IMR-90 (cell line): ENCODE measurements around the gene SELENOO. TPM values are rescaled to one million over a fixed set of nuclear protein-coding genes. Genes with fewer than 3 reads are reported as not detected.

Source experiments
- ATAC-seq: fragments of 200-7000 bp; cut with Tn5 transposase; 2 replicates; pipeline ENCODE4 v1.9.1; 2020; ENCODE audit warnings: low read depth, mild to moderate bottlenecking, moderate library complexity
- BruUV-seq: library from RNA; stranded (reverse); fragments of 400-500 nt; replicated peaks from 2 replicates; lab custom pipeline; 2021; lab: Mats Ljungman, UMichigan
- CTCF ChIA-PET: fragments of 300-600 bp; formaldehyde crosslinking; extraction: SDS; loops from one replicate; lab custom pipeline; 2021; ENCODE audit warnings: antibody characterized with exemption; lab: Yijun Ruan, JAX
- POLR2A ChIA-PET: fragments of 300-600 bp; sonication (Branson Sonifier 250); formaldehyde crosslinking; loops from one replicate; lab custom pipeline; 2022; ENCODE audit warnings: antibody characterized with exemption; ENCODE audit not compliant: unreplicated experiment; lab: Charles Lee
- DNase-seq: peaks from one replicate; pipeline ENCODE4 v3.0.0; 2013
- H2AFZ ChIP-seq: replicated peaks from 2 replicates; pipeline ENCODE3; 2013; ENCODE audit warnings: low read length, mild to moderate bottlenecking; ENCODE audit not compliant: poor library complexity
- H2AK5ac ChIP-seq: 2 replicates; pipeline ENCODE4 v1.6.1; 2013; ENCODE audit warnings: low read depth, low read length, inconsistent platforms
- H2AK9ac ChIP-seq: replicated peaks from 2 replicates; pipeline ENCODE3; 2013; ENCODE audit warnings: mild to moderate bottlenecking, low read depth, low read length, moderate library complexity; ENCODE audit not compliant: poor library complexity
- H2BK120ac ChIP-seq: 2 replicates; pipeline ENCODE4 v1.6.1; 2013; ENCODE audit warnings: low read depth, low read length, inconsistent platforms
- H2BK15ac ChIP-seq: 3 replicates; pipeline ENCODE4 v1.6.1; 2013; ENCODE audit warnings: low read depth, low read length, inconsistent platforms
- H2BK20ac ChIP-seq: 2 replicates; pipeline ENCODE4 v1.6.1; 2013; ENCODE audit warnings: low read depth, mild to moderate bottlenecking, inconsistent platforms, low read length, moderate library complexity
- H2BK5ac ChIP-seq: 2 replicates; pipeline ENCODE4 v1.6.1; 2013; ENCODE audit warnings: mild to moderate bottlenecking, low read depth, low read length, inconsistent platforms; ENCODE audit not compliant: poor library complexity, severe bottlenecking
- H3K14ac ChIP-seq: replicated peaks from 2 replicates; pipeline ENCODE4 v1.6.1; 2013; ENCODE audit warnings: low read depth, low read length, inconsistent platforms
- H3K18ac ChIP-seq: 2 replicates; pipeline ENCODE4 v1.6.1; 2013; ENCODE audit warnings: low read depth, low read length, control low read depth
- H3K23ac ChIP-seq: 2 replicates; pipeline ENCODE4 v1.6.1; 2013; ENCODE audit warnings: low read depth, low read length, inconsistent platforms
- H3K27ac ChIP-seq: 2 replicates; pipeline ENCODE4 v1.5.1; 2013; ENCODE audit warnings: mild to moderate bottlenecking, control low read depth, low read length; ENCODE audit not compliant: insufficient read depth
- H3K27me3 ChIP-seq: 2 replicates; pipeline ENCODE4 v1.6.1; 2013; ENCODE audit warnings: low read length; ENCODE audit not compliant: control insufficient read depth, insufficient read depth
- H3K36me3 ChIP-seq: 2 replicates; pipeline ENCODE4 v1.6.1; 2013; ENCODE audit warnings: low read length, mixed read lengths; ENCODE audit not compliant: control insufficient read depth, insufficient read depth
- H3K4ac ChIP-seq: 2 replicates; pipeline ENCODE4 v1.6.1; 2013; ENCODE audit warnings: low read depth, low read length, inconsistent platforms
- H3K4me1 ChIP-seq: 2 replicates; pipeline ENCODE4 v1.6.1; 2013; ENCODE audit warnings: low read length, mixed read lengths; ENCODE audit not compliant: control insufficient read depth, insufficient read depth
- H3K4me2 ChIP-seq: 2 replicates; pipeline ENCODE4 v1.6.1; 2013; ENCODE audit warnings: low read depth, mild to moderate bottlenecking, control low read depth, low read length, moderate library complexity
- H3K4me3 ChIP-seq: 2 replicates; pipeline ENCODE4 v1.5.1; 2013; ENCODE audit warnings: low read depth, mild to moderate bottlenecking, control low read depth, low read length, moderate library complexity; ENCODE audit not compliant: insufficient read depth
- H3K56ac ChIP-seq: 2 replicates; pipeline ENCODE4 v1.6.1; 2013; ENCODE audit warnings: low read length, inconsistent platforms; ENCODE audit not compliant: insufficient read depth; ENCODE audit errors: extremely low read depth
- H3K79me1 ChIP-seq, 2 experiments: 2 replicates each; pipeline ENCODE4 v1.6.1; 2013; ENCODE audit warnings: low read length in 2 of 2, inconsistent platforms in 1 of 2, low read depth in 1 of 2
- H3K9ac ChIP-seq: 2 replicates; pipeline ENCODE4 v1.6.1; 2013; ENCODE audit warnings: low read depth, low read length, control low read depth
- H3K9me1 ChIP-seq: 2 replicates; pipeline ENCODE4 v1.6.1; 2013; ENCODE audit warnings: low read length, inconsistent platforms; ENCODE audit not compliant: insufficient read depth
- H3K9me3 ChIP-seq: 2 replicates; pipeline ENCODE4 v1.6.1; 2013; ENCODE audit warnings: low read length; ENCODE audit not compliant: control insufficient read depth, insufficient read depth
- H4K20me1 ChIP-seq: 2 replicates; pipeline ENCODE4 v1.6.1; 2013; ENCODE audit warnings: low read length, inconsistent platforms; ENCODE audit not compliant: insufficient read depth
- H4K5ac ChIP-seq: 2 replicates; pipeline ENCODE4 v1.6.1; 2013; ENCODE audit warnings: mild to moderate bottlenecking, low read depth, low read length, control low read depth
- H4K8ac ChIP-seq, 2 experiments: 2 replicates each; pipeline ENCODE4 v1.6.1; 2013; ENCODE audit warnings: low read depth in 2 of 2, low read length in 2 of 2, control low read depth in 1 of 2, inconsistent platforms in 1 of 2
- H4K91ac ChIP-seq: 2 replicates; pipeline ENCODE4 v1.6.1; 2013; ENCODE audit warnings: low read depth, low read length, inconsistent platforms; ENCODE audit not compliant: insufficient read depth
- BHLHE40 ChIP-seq: fragments of 150-350 bp; IDR thresholded peaks from 2 replicates; pipeline ENCODE4 v1.6.1; 2016; ENCODE audit warnings: mild to moderate bottlenecking, low read depth, low read length
- CHD1 ChIP-seq: IDR thresholded peaks from 2 replicates; pipeline ENCODE4 v1.6.1; 2012; ENCODE audit warnings: low read depth, low read length, improper control_type of control experiment
- MAZ ChIP-seq: IDR thresholded peaks from 2 replicates; pipeline ENCODE4 v1.6.1; 2012; ENCODE audit warnings: low read depth, mild to moderate bottlenecking, low read length, improper control_type of control experiment, moderate library complexity, borderline replicate concordance
- NFE2L2 ChIP-seq: fragments of 150-350 bp; IDR thresholded peaks from 2 replicates; pipeline ENCODE4 v1.6.1; 2016; ENCODE audit warnings: low read depth, mild to moderate bottlenecking, low read length
- RCOR1 ChIP-seq: IDR thresholded peaks from 2 replicates; pipeline ENCODE4 v1.6.1; 2012; ENCODE audit warnings: mild to moderate bottlenecking, low read length, improper control_type of control experiment; ENCODE audit not compliant: insufficient replicate concordance
- RFX5 ChIP-seq: IDR thresholded peaks from 2 replicates; pipeline ENCODE4 v1.8.0; 2012; ENCODE audit warnings: low read depth, mild to moderate bottlenecking, low read length, moderate library complexity
- whole genome bisulfite sequencing, 2 experiments: methylation state at CpG; one replicate each; pipeline versions ENCODE4 v1.1.5 to v1.1.7; 2013; ENCODE audit warnings: missing lambda C conversion rate in 2 of 2; ENCODE audit not compliant: insufficient read length in 1 of 2; ENCODE audit errors: extremely low coverage in 2 of 2; 5-methylcytosine and 5-hydroxymethylcytosine counted together
- dilution Hi-C: fragments of 300-500 bp; cut with HindIII; formaldehyde crosslinking; loops from one replicate; pipeline ENCODE4 v1.14.3; 2018; ENCODE audit warnings: low sequenced_read_pairs; ENCODE audit not compliant: unreplicated experiment
- in situ Hi-C: fragments of 300-500 bp; cut with MboI; formaldehyde crosslinking; loops from 3 replicates; pipeline ENCODE4 v1.14.3; 2019; ENCODE audit warnings: low sequenced_read_pairs, inconsistent platforms, mixed read lengths
- intact Hi-C: fragments of 100-400 bp; cut with micrococcal nuclease; formaldehyde crosslinking; loops from 2 replicates; pipeline ENCODE4 v1.10.0; 2022
- polyA plus RNA-seq, 3 experiments: library from polyadenylated mRNA; depleted of rRNA; stranded (reverse); fragments of >200 nt; gene quantifications; 2 replicates each; pipeline ENCODE4 v1.2.3, GENCODE V29; 2012; ENCODE audit warnings: low replicate concordance in 1 of 3
- total RNA-seq: library from RNA; depleted of rRNA; stranded (reverse); fragments of >200 nt; gene quantifications from 2 replicates; pipeline ENCODE4 v1.2.3, GENCODE V29; 2012
- TF ChIP-seq, protein P1 (sequence below): fragments of 150-350 bp; IDR thresholded peaks from 2 replicates; pipeline ENCODE4 v1.6.1; 2016; ENCODE audit warnings: low read depth, mild to moderate bottlenecking, low read length, moderate library complexity, borderline replicate concordance

SELENOO gene
- total and polyA plus RNA-seq, 2 of the 4 experiments (the other 2 are of a cell fraction): 10.4 to 21.4 TPM

GRCh38 chr22:50215297-50216054 lies 14.7 kb downstream of the SELENOO start:
- no peak for ATAC-seq
- H4K91ac ChIP-seq: no peak overlapping the region
- CTCF ChIA-PET: no interaction called here
- H3K79me1 ChIP-seq: peaks cover 24 to 48% of the 10 kb centered on the region in 2 experiments
- in situ Hi-C loops: loop anchor here (25.0 kb wide), 1 partner anchor 403 kb away; no protein-coding TSS in a partner anchor
- intact Hi-C loops: no loop called here
- H3K56ac ChIP-seq: no peak overlapping the region
- no TSS peak for BruUV-seq
- no peaks in the 10 kb centered on the region for H3K4me1 ChIP-seq
- H4K5ac ChIP-seq: no peak overlapping the region
- peaks cover 69% of the 10 kb centered on the region for H3K36me3 ChIP-seq
- no peak overlapping the region for H2BK5ac ChIP-seq
- H3K14ac ChIP-seq: no peak overlapping the region
- H2BK20ac ChIP-seq: no peak overlapping the region
- H3K9me3 ChIP-seq: no peaks in the 10 kb centered on the region
- no peak overlapping the region for H3K4me3 ChIP-seq
- H2AK9ac ChIP-seq: no peak overlapping the region
- TF ChIP-seq RFX5 (no peak), RCOR1 (no peak), BHLHE40 (no peak), MAZ (no peak), NFE2L2 (no peak), CHD1 (no peak)
- TF ChIP-seq, protein P1, sequence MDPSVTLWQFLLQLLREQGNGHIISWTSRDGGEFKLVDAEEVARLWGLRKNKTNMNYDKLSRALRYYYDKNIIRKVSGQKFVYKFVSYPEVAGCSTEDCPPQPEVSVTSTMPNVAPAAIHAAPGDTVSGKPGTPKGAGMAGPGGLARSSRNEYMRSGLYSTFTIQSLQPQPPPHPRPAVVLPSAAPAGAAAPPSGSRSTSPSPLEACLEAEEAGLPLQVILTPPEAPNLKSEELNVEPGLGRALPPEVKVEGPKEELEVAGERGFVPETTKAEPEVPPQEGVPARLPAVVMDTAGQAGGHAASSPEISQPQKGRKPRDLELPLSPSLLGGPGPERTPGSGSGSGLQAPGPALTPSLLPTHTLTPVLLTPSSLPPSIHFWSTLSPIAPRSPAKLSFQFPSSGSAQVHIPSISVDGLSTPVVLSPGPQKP: no peak
- no peak overlapping the region for H3K9ac ChIP-seq
- dilution Hi-C loops: no loop called here
- no peak overlapping the region for H3K23ac ChIP-seq
- no peak overlapping the region for H2AFZ ChIP-seq
- H4K20me1 ChIP-seq: peaks cover 65% of the 10 kb centered on the region
- H3K27me3 ChIP-seq: no peaks in the 10 kb centered on the region
- no peak overlapping the region for H2BK120ac ChIP-seq
- H3K9me1 ChIP-seq: peaks cover 3% of the 10 kb centered on the region; the same call in 1 of the 2 replicates
- no peak overlapping the region for H3K27ac ChIP-seq
- H2BK15ac ChIP-seq: no peak overlapping the region
- DNase-seq: no peak
- no peak overlapping the region for H3K18ac ChIP-seq
- no peak overlapping the region for H4K8ac ChIP-seq
- no peak overlapping the region for H3K4ac ChIP-seq
- WGBS, 2 experiments: 96% methylated on average over 5 of the region's 17 CpGs; no CpG with 5 or more reads in 1 of the 2 experiments
- POLR2A ChIA-PET: no interaction called here
- H3K4me2 ChIP-seq: no peak overlapping the region
- H2AK5ac ChIP-seq: no peak overlapping the region
